Measurements from ENCODE around the gene UNC13C. TPM values are rescaled to one million over a fixed set of nuclear protein-coding genes. Genes with fewer than 3 reads are reported as not detected.

UNC13C gene
- polyA plus RNA-seq, 1 of the 3 experiments (the other 2 are of a cell fraction) = not detected

DNA sequence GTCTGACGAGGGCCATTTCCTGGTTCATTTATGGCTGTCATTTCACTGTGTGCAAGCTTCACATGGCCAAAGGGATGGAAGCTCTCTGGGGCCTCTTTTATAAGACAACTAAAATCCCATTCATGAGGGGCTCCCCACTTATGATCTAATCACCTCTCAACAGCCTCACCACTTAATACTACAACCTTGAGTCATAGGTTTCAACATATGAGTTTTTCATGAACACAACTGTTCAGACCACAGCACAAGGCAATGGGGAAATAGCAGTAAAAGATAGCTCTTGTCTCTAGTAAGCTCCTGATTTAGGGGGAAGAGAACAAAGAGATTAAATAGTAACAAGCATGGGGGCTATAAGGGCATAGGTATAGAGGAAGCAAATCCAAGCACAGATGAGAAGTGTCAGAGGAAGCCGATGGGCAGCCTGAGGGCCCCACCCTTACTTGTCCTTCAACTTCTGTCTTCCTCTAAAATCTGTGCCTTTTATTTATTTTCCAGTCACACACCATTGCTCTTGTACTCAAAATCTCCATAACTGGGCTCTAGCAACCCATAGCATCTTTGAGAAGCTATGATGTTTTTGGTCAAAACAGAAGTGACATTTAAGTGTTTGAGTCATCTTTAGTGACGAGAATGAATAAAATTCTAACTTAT is 329.1 kb downstream of the UNC13C start (continued):
- TF ChIP-seq, protein P1, sequence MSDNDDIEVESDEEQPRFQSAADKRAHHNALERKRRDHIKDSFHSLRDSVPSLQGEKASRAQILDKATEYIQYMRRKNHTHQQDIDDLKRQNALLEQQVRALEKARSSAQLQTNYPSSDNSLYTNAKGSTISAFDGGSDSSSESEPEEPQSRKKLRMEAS (IDR thresholded peaks at IDR 0.05; ENCODE audit: low read depth) = no peak
- TF ChIP-seq CHD2 (IDR thresholded peaks at IDR 0.05; ENCODE audit: low read length, partially characterized antibody) (no peak), SMC3 (IDR thresholded peaks at IDR 0.05; ENCODE audit: low read depth, low read length) (no peak), NRF1 (IDR thresholded peaks at IDR 0.05; ENCODE audit: low read depth, low read length) (no peak)

GRCh38 chr15:54307926-54308325 is 329.7 kb downstream of the UNC13C start:
- H3K36me3 ChIP-seq (replicated peaks in 1 of 2; ENCODE audit: control insufficient read depth in 1 of 2, insufficient read depth in 2 of 2, low read length in 1 of 2) = no peaks in the 10 kb centered on the region
- CTCF ChIA-PET = no interaction called here
- H4K20me1 ChIP-seq (ENCODE audit: insufficient read depth) = no peaks in the 10 kb centered on the region
- TF ChIP-seq, protein P1 (IDR thresholded peaks at IDR 0.05; ENCODE audit: low read depth) = no peak
- no peak for TF ChIP-seq RCOR1 (IDR thresholded peaks at IDR 0.05; ENCODE audit: low read length)
- no peak for TF ChIP-seq YY1 (IDR thresholded peaks at IDR 0.05; ENCODE audit: low read depth)
- TF ChIP-seq TAF1 (IDR thresholded peaks at IDR 0.05; ENCODE audit: borderline replicate concordance, low read depth, low read length) = no peak
- TF ChIP-seq, protein P2, sequence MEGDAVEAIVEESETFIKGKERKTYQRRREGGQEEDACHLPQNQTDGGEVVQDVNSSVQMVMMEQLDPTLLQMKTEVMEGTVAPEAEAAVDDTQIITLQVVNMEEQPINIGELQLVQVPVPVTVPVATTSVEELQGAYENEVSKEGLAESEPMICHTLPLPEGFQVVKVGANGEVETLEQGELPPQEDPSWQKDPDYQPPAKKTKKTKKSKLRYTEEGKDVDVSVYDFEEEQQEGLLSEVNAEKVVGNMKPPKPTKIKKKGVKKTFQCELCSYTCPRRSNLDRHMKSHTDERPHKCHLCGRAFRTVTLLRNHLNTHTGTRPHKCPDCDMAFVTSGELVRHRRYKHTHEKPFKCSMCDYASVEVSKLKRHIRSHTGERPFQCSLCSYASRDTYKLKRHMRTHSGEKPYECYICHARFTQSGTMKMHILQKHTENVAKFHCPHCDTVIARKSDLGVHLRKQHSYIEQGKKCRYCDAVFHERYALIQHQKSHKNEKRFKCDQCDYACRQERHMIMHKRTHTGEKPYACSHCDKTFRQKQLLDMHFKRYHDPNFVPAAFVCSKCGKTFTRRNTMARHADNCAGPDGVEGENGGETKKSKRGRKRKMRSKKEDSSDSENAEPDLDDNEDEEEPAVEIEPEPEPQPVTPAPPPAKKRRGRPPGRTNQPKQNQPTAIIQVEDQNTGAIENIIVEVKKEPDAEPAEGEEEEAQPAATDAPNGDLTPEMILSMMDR (IDR thresholded peaks at IDR 0.05) = no peak
- no peak for TF ChIP-seq REST (IDR thresholded peaks at IDR 0.05; ENCODE audit: low read depth, low read length)
- no peak for TF ChIP-seq TCF12 (IDR thresholded peaks at IDR 0.05)
- TF ChIP-seq ELF1 (IDR thresholded peaks at IDR 0.05) = no peak
- TF ChIP-seq CHD2 (IDR thresholded peaks at IDR 0.05; ENCODE audit: low read length, partially characterized antibody) = no peak
- TF ChIP-seq GABPA (IDR thresholded peaks at IDR 0.05; ENCODE audit: low read depth) = no peak
- TF ChIP-seq, protein P3, sequence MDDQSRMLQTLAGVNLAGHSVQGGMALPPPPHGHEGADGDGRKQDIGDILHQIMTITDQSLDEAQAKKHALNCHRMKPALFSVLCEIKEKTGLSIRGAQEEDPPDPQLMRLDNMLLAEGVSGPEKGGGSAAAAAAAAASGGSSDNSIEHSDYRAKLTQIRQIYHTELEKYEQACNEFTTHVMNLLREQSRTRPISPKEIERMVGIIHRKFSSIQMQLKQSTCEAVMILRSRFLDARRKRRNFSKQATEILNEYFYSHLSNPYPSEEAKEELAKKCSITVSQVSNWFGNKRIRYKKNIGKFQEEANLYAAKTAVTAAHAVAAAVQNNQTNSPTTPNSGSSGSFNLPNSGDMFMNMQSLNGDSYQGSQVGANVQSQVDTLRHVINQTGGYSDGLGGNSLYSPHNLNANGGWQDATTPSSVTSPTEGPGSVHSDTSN (IDR thresholded peaks at IDR 0.05) = no peak
- no peak for TF ChIP-seq SIN3A (IDR thresholded peaks at IDR 0.05; ENCODE audit: borderline replicate concordance, low read depth, low read length)
- no peak overlapping the region for H3K4me3 ChIP-seq (ENCODE audit: low read depth in 2 of 2, low read length in 1 of 2)
- H3K27me3 ChIP-seq (ENCODE audit: insufficient read depth) = no peaks in the 10 kb centered on the region
- 26% methylated on average over 2 of the region's 2 CpGs for WGBS (ENCODE audit: low lambda C conversion rate)
- H3K4me1 ChIP-seq (ENCODE audit: control insufficient read depth in 1 of 2, insufficient read depth in 2 of 2, low read depth in 1 of 2, low read length in 1 of 2) = no peaks in the 10 kb centered on the region
- H3K79me2 ChIP-seq (ENCODE audit: insufficient read depth) = no peaks in the 10 kb centered on the region
- H3F3A ChIP-seq (replicated peaks; ENCODE audit: insufficient read depth) = no peaks in the 10 kb centered on the region
- no peaks in the 10 kb centered on the region for H3K9me3 ChIP-seq
- H3K9me2 ChIP-seq = no peaks in the 10 kb centered on the region
- H3K4me2 ChIP-seq = no peak overlapping the region
- POLR2A ChIA-PET = no interaction called here
- no peak overlapping the region for H3K9ac ChIP-seq
- H2AFZ ChIP-seq (ENCODE audit: low read depth) = no peak overlapping the region
- no peak overlapping the region for H3K27ac ChIP-seq (ENCODE audit: low read depth in 2 of 2, low read length in 1 of 2)
- DNase-seq = no peak
